Astrocyte (in vitro differentiated cells and primary cell): ENCODE results near the gene LY6G5B. TPM values are rescaled to one million over a fixed set of nuclear protein-coding genes. Genes with fewer than 3 reads are reported as not detected.

Source experiments
- DNase-seq: peaks from one replicate; pipeline ENCODE4 v3.0.0-alpha.2; 2010; ENCODE audit warnings: low read depth
- FAIRE-seq: peaks from 2 replicates; lab custom pipeline; 2011; peaks lifted over from hg19 to GRCh38; lab: Jason Lieb, UNC
- H2AFZ ChIP-seq: 2 replicates; pipeline ENCODE4 v1.6.0; 2012; ENCODE audit warnings: low read depth, low read length, inconsistent platforms
- H3K27ac ChIP-seq: 2 replicates; pipeline ENCODE4 v1.5.1; 2011; ENCODE audit warnings: low read depth, low read length, inconsistent platforms
- H3K27me3 ChIP-seq: 2 replicates; pipeline ENCODE4 v1.6.0; 2011; ENCODE audit warnings: low read length, inconsistent platforms; ENCODE audit not compliant: insufficient read depth
- H3K36me3 ChIP-seq: 2 replicates; pipeline ENCODE4 v1.5.1; 2011; ENCODE audit warnings: low read length, inconsistent platforms; ENCODE audit not compliant: insufficient read depth
- H3K4me1 ChIP-seq: 2 replicates; pipeline ENCODE4 v1.5.1; 2011; ENCODE audit warnings: low read length, inconsistent platforms; ENCODE audit not compliant: insufficient read depth
- H3K4me2 ChIP-seq: 2 replicates; pipeline ENCODE4 v1.6.0; 2012; ENCODE audit warnings: low read length, inconsistent platforms
- H3K4me3 ChIP-seq: 2 replicates; pipeline ENCODE4 v1.5.1; 2011; ENCODE audit warnings: low read depth, mild to moderate bottlenecking, low read length, inconsistent platforms; ENCODE audit not compliant: insufficient read depth
- H3K79me2 ChIP-seq: 2 replicates; pipeline ENCODE4 v1.6.0; 2012; ENCODE audit warnings: mild to moderate bottlenecking, low read length, inconsistent platforms; ENCODE audit not compliant: insufficient read depth
- H3K9ac ChIP-seq: 2 replicates; pipeline ENCODE4 v1.6.0; 2012; ENCODE audit warnings: mild to moderate bottlenecking, low read length, inconsistent platforms
- H3K9me3 ChIP-seq: 2 replicates; pipeline ENCODE4 v1.5.1; 2012; ENCODE audit warnings: low read depth, mild to moderate bottlenecking, low read length, inconsistent platforms; ENCODE audit not compliant: insufficient read depth
- H4K20me1 ChIP-seq: 2 replicates; pipeline ENCODE4 v1.6.0; 2012; ENCODE audit warnings: low read length, inconsistent platforms; ENCODE audit not compliant: insufficient read depth
- H3K27ac Mint-ChIP-seq: one replicate; pipeline ENCODE4 v1.8.0; 2021; ENCODE audit warnings: mild to moderate bottlenecking, mixed read lengths; ENCODE audit not compliant: unreplicated experiment
- H3K27me3 Mint-ChIP-seq: one replicate; pipeline ENCODE4 v1.8.0; 2021; ENCODE audit warnings: low read depth, mixed read lengths; ENCODE audit not compliant: unreplicated experiment
- H3K36me3 Mint-ChIP-seq: one replicate; pipeline ENCODE4 v1.8.0; 2021; ENCODE audit warnings: low read depth, mixed read lengths; ENCODE audit not compliant: unreplicated experiment
- H3K4me1 Mint-ChIP-seq: one replicate; pipeline ENCODE4 v1.8.0; 2021; ENCODE audit warnings: low read depth, mixed read lengths; ENCODE audit not compliant: unreplicated experiment
- H3K4me3 Mint-ChIP-seq: one replicate; pipeline ENCODE4 v1.8.0; 2021; ENCODE audit warnings: mild to moderate bottlenecking, moderate library complexity, mixed read lengths; ENCODE audit not compliant: unreplicated experiment
- H3K9me3 Mint-ChIP-seq: one replicate; pipeline ENCODE4 v1.8.0; 2021; ENCODE audit warnings: mild to moderate bottlenecking, mixed read lengths; ENCODE audit not compliant: unreplicated experiment
- CTCF ChIP-seq: IDR thresholded peaks from 2 replicates; pipeline ENCODE4 v1.5.1; 2011; ENCODE audit warnings: low read depth, mild to moderate bottlenecking, inconsistent platforms, low read length, moderate library complexity; ENCODE audit not compliant: insufficient read depth
- EZH2 ChIP-seq: IDR thresholded peaks from 2 replicates; pipeline ENCODE4 v1.6.1; 2012; ENCODE audit warnings: mild to moderate bottlenecking, low read length, inconsistent platforms; ENCODE audit not compliant: insufficient read depth
- total RNA-seq: library from RNA; stranded (reverse); gene quantifications from 2 replicates; pipeline ENCODE4 v1.2.1, GENCODE V29; 2021

Gene LY6G5B
- total RNA-seq, 1 donor from 2014 or later = 20.3 TPM

- peaks cover 31% of the 10 kb centered on the region for H3K4me1 ChIP-seq
- H3K4me3 ChIP-seq = peak within 1 kb of the TSS; percentile 94
- H3K27me3 ChIP-seq = no peaks in the 10 kb centered on the region
- DNase-seq = peak; percentile 88
- no peak for FAIRE-seq
- peaks cover 30% of the 10 kb centered on the region for H3K4me1 Mint-ChIP-seq
- peaks cover 87% of the 10 kb centered on the region for H3K79me2 ChIP-seq
- peak within 1 kb of the TSS; percentile 90 for H3K27ac ChIP-seq
- peaks cover 14% of the 10 kb centered on the region for H3K36me3 Mint-ChIP-seq
- H3K4me2 ChIP-seq = peak within 1 kb of the TSS; percentile 98
- peaks cover 28% of the 10 kb centered on the region for H4K20me1 ChIP-seq
- H3K27ac Mint-ChIP-seq = peak within 1 kb of the TSS; percentile 95
- H3K27me3 Mint-ChIP-seq = no peaks in the 10 kb centered on the region
- H3K9me3 Mint-ChIP-seq = no peaks in the 10 kb centered on the region
- peak within 1 kb of the TSS; percentile 98 for H3K4me3 Mint-ChIP-seq
- H3K9ac ChIP-seq = peak within 1 kb of the TSS; percentile 99
- peak within 1 kb of the TSS; percentile 57 for H2AFZ ChIP-seq
- TF ChIP-seq EZH2 (no peak), CTCF (no peak)
- no peaks in the 10 kb centered on the region for H3K9me3 ChIP-seq
- peaks cover 27% of the 10 kb centered on the region for H3K36me3 ChIP-seq
Observed at GRCh38 chr6:31664790-31665500, 4.8 kb upstream of the LY6G5B start, which contains the start of gene GPANK1. Gene GPANK1, minus strand, starts transcription at chr6:31664997. Its CDS starts 519 bp downstream, at chr6:31664478.

GRCh38 chr6:31665501-31666336 is 4.1 kb upstream of the LY6G5B start, which contains the start of gene CSNK2B:
Gene CSNK2B, plus strand, starts transcription at chr6:31666080. Its CDS starts 752 bp downstream, at chr6:31666832.
- H3K9ac ChIP-seq = peak within 1 kb of the TSS; percentile 99
- H3K4me3 ChIP-seq = peak within 1 kb of the TSS; percentile 94
- H3K79me2 ChIP-seq = peaks cover 85% of the 10 kb centered on the region
- peak within 1 kb of the TSS; percentile 90 for H3K27ac ChIP-seq
- H4K20me1 ChIP-seq = peaks cover 32% of the 10 kb centered on the region
- H3K36me3 ChIP-seq = peaks cover 32% of the 10 kb centered on the region
- Mint-ChIP-seq H3K27ac (peak within 1 kb of the TSS; percentile 95), H3K9me3 (no peaks in the 10 kb centered on the region), H3K27me3 (no peaks in the 10 kb centered on the region), H3K36me3 (peaks cover 14% of the 10 kb centered on the region), H3K4me1 (peaks cover 30% of the 10 kb centered on the region), H3K4me3 (peak within 1 kb of the TSS; percentile 98)
- H3K4me2 ChIP-seq = peak within 1 kb of the TSS; percentile 98
- DNase-seq (peak; percentile 94), FAIRE-seq (no peak)
- TF ChIP-seq CTCF = no peak
- TF ChIP-seq EZH2 = no peak
- H2AFZ ChIP-seq = peak within 1 kb of the TSS; percentile 76
- H3K4me1 ChIP-seq = peaks cover 28% of the 10 kb centered on the region
- no peaks in the 10 kb centered on the region for H3K27me3 ChIP-seq
- no peaks in the 10 kb centered on the region for H3K9me3 ChIP-seq
